GM12878 (cell line): ENCODE results near the gene KIF3A. TPM values are rescaled to one million over a fixed set of nuclear protein-coding genes. Genes with fewer than 3 reads are reported as not detected.

Experiments used
- ATAC-seq: fragments of 200-7000 bp; cut with Tn5 transposase; 3 replicates; pipeline ENCODE4 v1.9.1; 2020; ENCODE audit warnings: mild to moderate bottlenecking, moderate library complexity
- BruUV-seq: library from RNA; stranded (reverse); fragments of 400-500 nt; replicated peaks from 2 replicates; lab custom pipeline; 2021; lab: Mats Ljungman, UMichigan
- CTCF ChIA-PET: fragments of 300-600 bp; sonication (Branson Sonifier 250); formaldehyde crosslinking; extraction: SDS; loops from one replicate; lab custom pipeline; 2021; ENCODE audit warnings: inconsistent platforms; lab: Yijun Ruan, JAX
- POLR2A ChIA-PET: fragments of 350-600 bp; formaldehyde crosslinking; extraction: SDS; loops from one replicate; lab custom pipeline; 2021; ENCODE audit warnings: inconsistent platforms; lab: Charles Lee
- RAD21 ChIA-PET: fragments of 300-600 bp; sonication (Branson Sonifier 250); formaldehyde crosslinking; loops from one replicate; lab custom pipeline; 2023; ENCODE audit warnings: antibody characterized with exemption; ENCODE audit not compliant: unreplicated experiment; lab: Charles Lee
- SMC1A ChIA-PET: fragments of 300-600 bp; sonication (Branson Sonifier 250); formaldehyde crosslinking; loops from one replicate; lab custom pipeline; 2023; ENCODE audit not compliant: unreplicated experiment, uncharacterized antibody; lab: Charles Lee
- DNase-seq: peaks from one replicate; pipeline ENCODE4 v3.0.0-alpha.2; 2011; ENCODE audit warnings: low read depth, low spot score
- FAIRE-seq: peaks from 3 replicates; lab custom pipeline; 2011; peaks lifted over from hg19 to GRCh38; lab: Jason Lieb, UNC
- H2AFZ ChIP-seq: 2 replicates; pipeline ENCODE4 v1.6.0; 2011; ENCODE audit warnings: low read depth, low read length, control low read depth; ENCODE audit not compliant: control insufficient read depth
- H3K27ac ChIP-seq: 2 replicates; pipeline ENCODE4 v1.5.1; 2011; ENCODE audit warnings: control low read depth; ENCODE audit not compliant: control insufficient read depth, insufficient read depth
- H3K27me3 ChIP-seq, 2 experiments: replicated peaks in 1 of 2; 2 replicates each; pipeline versions ENCODE4 v1.6.0 to v1.6.1; 2011; ENCODE audit warnings: low read length in 1 of 2; ENCODE audit not compliant: control insufficient read depth in 2 of 2, insufficient read depth in 2 of 2
- H3K36me3 ChIP-seq, 2 experiments: 2 replicates each; pipeline ENCODE4 v1.5.1; 2011; ENCODE audit warnings: low read length in 1 of 2; ENCODE audit not compliant: control insufficient read depth in 2 of 2, insufficient read depth in 2 of 2
- H3K4me1 ChIP-seq: 2 replicates; pipeline ENCODE4 v1.6.1; 2011; ENCODE audit warnings: mild to moderate bottlenecking, low read length, moderate library complexity, mixed read lengths; ENCODE audit not compliant: control insufficient read depth, insufficient read depth
- H3K4me2 ChIP-seq: 2 replicates; pipeline ENCODE4 v1.6.0; 2011; ENCODE audit warnings: control low read depth; ENCODE audit not compliant: control insufficient read depth, insufficient read depth
- H3K4me3 ChIP-seq: fragments of 200-600 bp; sonication (generic); 2 replicates; pipeline ENCODE4 v1.5.1; 2016
- H3K79me2 ChIP-seq: 2 replicates; pipeline ENCODE4 v1.6.0; 2011; ENCODE audit warnings: low read length; ENCODE audit not compliant: control insufficient read depth, insufficient read depth
- H3K9ac ChIP-seq: 2 replicates; pipeline ENCODE4 v1.8.0; 2011; ENCODE audit warnings: low read length, control low read depth, mixed read lengths; ENCODE audit not compliant: control insufficient read depth, insufficient read depth
- H3K9me3 ChIP-seq: replicated peaks from 3 replicates; pipeline ENCODE4 v1.5.1; 2011; ENCODE audit warnings: mild to moderate bottlenecking, low read length; ENCODE audit not compliant: control insufficient read depth, insufficient read depth
- H4K20me1 ChIP-seq: 2 replicates; pipeline ENCODE4 v1.6.0; 2011; ENCODE audit not compliant: control insufficient read depth, insufficient read depth
- ATF7 ChIP-seq: fragments of 450-650 bp; IDR thresholded peaks from 2 replicates; pipeline ENCODE4 v1.6.1; 2016; ENCODE audit warnings: low read depth, mild to moderate bottlenecking
- CHD1 ChIP-seq: IDR thresholded peaks from 2 replicates; pipeline ENCODE4 v1.6.1; 2012; ENCODE audit warnings: low read depth, low read length, improper control_type of control experiment
- EP300 ChIP-seq, 2 experiments: fragments of 150-350 bp in 1 of 2; IDR thresholded peaks; 2 replicates each; pipeline ENCODE4 v1.6.1; 2011 to 2012; ENCODE audit warnings: low read depth in 2 of 2, low read length in 2 of 2, borderline replicate concordance in 1 of 2, improper control_type of control experiment in 1 of 2, inconsistent platforms in 1 of 2; ENCODE audit not compliant: control insufficient read depth in 1 of 2
- HDAC6 ChIP-seq: fragments of 200-600 bp; sonication (generic); IDR thresholded peaks from one replicate; pipeline ENCODE4 v1.8.0; 2017; ENCODE audit warnings: antibody characterized with exemption; ENCODE audit not compliant: unreplicated experiment
- IKZF2 ChIP-seq, 2 experiments: fragments of 450-650 bp; IDR thresholded peaks; 2 replicates each; pipeline ENCODE4 v1.6.1; 2017; ENCODE audit warnings: mild to moderate bottlenecking in 2 of 2, moderate library complexity in 2 of 2
- MEF2B ChIP-seq: fragments of 450-650 bp; IDR thresholded peaks from 2 replicates; pipeline ENCODE4 v1.6.1; 2018; ENCODE audit warnings: mild to moderate bottlenecking, moderate library complexity; ENCODE audit not compliant: partially characterized antibody, poor library complexity, severe bottlenecking
- RUNX3 ChIP-seq: IDR thresholded peaks from 2 replicates; pipeline ENCODE4 v1.6.1; 2012; ENCODE audit warnings: low read length, inconsistent platforms
- TCF7 ChIP-seq: IDR thresholded peaks from 2 replicates; pipeline ENCODE4 v1.6.1; 2014; ENCODE audit warnings: antibody characterized with exemption, borderline replicate concordance
- WGBS: methylation state at CpG from one replicate; pipeline ENCODE4 v1.1.6; 2016; ENCODE audit warnings: low lambda C conversion rate; ENCODE audit not compliant: insufficient replicate concordance, insufficient coverage; ENCODE audit errors: missing lambda C conversion rate; 5-methylcytosine and 5-hydroxymethylcytosine counted together
- in situ Hi-C: fragments of 300-500 bp; cut with MboI; formaldehyde crosslinking; loops from 9 replicates; pipeline ENCODE4 v1.14.3; 2018; ENCODE audit warnings: mixed read lengths
- intact Hi-C: fragments of 100-400 bp; cut with micrococcal nuclease; formaldehyde crosslinking; loops from one replicate; pipeline ENCODE4 v1.14.2; 2022; ENCODE audit not compliant: unreplicated experiment
- polyA plus RNA-seq, 11 experiments: library from polyadenylated mRNA; depleted of rRNA in 4 of 11; unstranded in 6 of 11; stranded (reverse) in 5 of 11; fragments of >200 nt; fragmentation: Nextera tagmentation in 4 of 11; fragmentation: Illumina TruSeq in 1 of 11; extraction: Ambion mirVana in 4 of 11; extraction: Trizol in 1 of 11; gene quantifications; 1 replicate in 1 of 11; 2 replicates in 10 of 11; pipeline versions ENCODE4 v1.2.1 to v1.2.3, GENCODE V29; 2011 to 2016; ENCODE audit warnings: inconsistent platforms in 2 of 11, missing spikeins in 2 of 11, low read depth in 1 of 11
- total RNA-seq, 4 experiments: library from RNA; depleted of rRNA in 3 of 4; stranded (reverse); fragments of >200 nt in 3 of 4; fragmentation: Illumina TruSeq in 1 of 4; extraction: Trizol in 1 of 4; gene quantifications; 2 replicates each; pipeline versions ENCODE4 v1.2.1 to v1.2.3, GENCODE V29; 2013 to 2021

The KIF3A gene
- total and polyA plus RNA-seq, 10 of the 15 experiments (the other 5 are each of a cell fraction or from before 2014, with no cell fraction given): 2.7 to 36.5 (median 10.0) TPM

GRCh38 chr5:132780577-132780976 is 43.2 kb upstream of the KIF3A start:
- H3K27ac ChIP-seq: no peak overlapping the region
- peaks cover 8% of the 10 kb centered on the region for H3K79me2 ChIP-seq
- H3K27me3 ChIP-seq: no peaks in the 10 kb centered on the region
- H3K4me1 ChIP-seq: peaks cover 11% of the 10 kb centered on the region
- TF ChIP-seq MEF2B (no peak), IKZF2 (IDR thresholded peaks at IDR 0.05) (peak in 1 of 2 experiments; percentile 26; a peak in 1 of 4 replicates), HDAC6 (no peak), CHD1 (no peak), ATF7 (0 out of 2 replicates have a peak, but pooled peaks have one; percentile 21), RUNX3 (peak; percentile 69), TCF7 (peak; percentile 58), EP300 (IDR thresholded peaks at IDR 0.05; ENCODE audit: borderline replicate concordance in 1 of 2, control insufficient read depth in 1 of 2, low read depth in 2 of 2, low read length in 2 of 2) (peak in 1 of 2 experiments; percentile 21; a peak in 1 of 4 replicates)
- WGBS: 76% methylated on average over 1 of the region's 1 CpG
- SMC1A ChIA-PET: interaction anchor here (1.1 to 7.5 kb wide), 7 partner anchors 9 to 29 kb away, joined by 3 to 88 read pairs (median 6); partner anchors contain the start of gene CCNI2
- POLR2A ChIA-PET: no interaction called here
- H4K20me1 ChIP-seq: no peaks in the 10 kb centered on the region
- H3K36me3 ChIP-seq: no peaks in the 10 kb centered on the region
- FAIRE-seq (peak; percentile 64), DNase-seq (no peak), ATAC-seq (no peak)
- no peaks in the 10 kb centered on the region for H3K9me3 ChIP-seq
- in situ Hi-C loops: no loop called here
- no peak overlapping the region for H2AFZ ChIP-seq
- intact Hi-C loops: no loop called here
- no TSS peak for BruUV-seq
- no peak overlapping the region for H3K4me3 ChIP-seq
- CTCF ChIA-PET: interaction anchor here (1.0 to 1.4 kb wide), 3 partner anchors 12 to 40 kb away, joined by 3 to 5 read pairs (median 5); no protein-coding TSS in a partner anchor
- H3K4me2 ChIP-seq: no peak overlapping the region
- RAD21 ChIA-PET: interaction anchor here (1.3 to 1.9 kb wide), 3 partner anchors 11 to 55 kb away, joined by 3 to 7 read pairs (median 3); no protein-coding TSS in a partner anchor
- H3K9ac ChIP-seq: no peak overlapping the region
